SK-N-SH (cell line): ENCODE results near the gene GBP1.

ENCODE experiments used
- CHD2 ChIP-seq: fragments of 150-350 bp; IDR thresholded peaks from 2 replicates; pipeline ENCODE4 v1.6.1; 2018; ENCODE audit warnings: low read length; ENCODE audit not compliant: partially characterized antibody
- CTCF ChIP-seq: fragments of 200-600 bp; sonication (generic); IDR thresholded peaks from 2 replicates; pipeline ENCODE4 v1.6.1; 2017; ENCODE audit warnings: antibody characterized with exemption, mild to moderate bottlenecking, moderate library complexity
- MXI1 ChIP-seq: IDR thresholded peaks from 2 replicates; pipeline ENCODE4 v1.6.1; 2012; ENCODE audit warnings: mild to moderate bottlenecking, low read depth, low read length, improper control_type of control experiment
- TAF1 ChIP-seq: IDR thresholded peaks from 2 replicates; pipeline ENCODE4 v1.6.1; 2012; ENCODE audit warnings: low read depth, mild to moderate bottlenecking, low read length, moderate library complexity, borderline replicate concordance
- YY1 ChIP-seq: IDR thresholded peaks from 2 replicates; pipeline ENCODE4 v1.4.0; 2012; ENCODE audit warnings: low read depth, mild to moderate bottlenecking
- TF ChIP-seq, protein P1 (sequence below): IDR thresholded peaks from 2 replicates; pipeline ENCODE4 v1.4.0; 2012; ENCODE audit warnings: low read depth

- TF ChIP-seq MXI1 (no peak), CHD2 (no peak), YY1 (no peak; the same call in 1 of the 2 replicates), CTCF (no peak), TAF1 (no peak)
- TF ChIP-seq, protein P1, sequence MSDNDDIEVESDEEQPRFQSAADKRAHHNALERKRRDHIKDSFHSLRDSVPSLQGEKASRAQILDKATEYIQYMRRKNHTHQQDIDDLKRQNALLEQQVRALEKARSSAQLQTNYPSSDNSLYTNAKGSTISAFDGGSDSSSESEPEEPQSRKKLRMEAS = no peak
These were observed 42.0 kb downstream of the GBP1 start for GRCh38 chr1:89023026-89023425.
